Measurements from ENCODE around the gene SBNO2. TPM values are rescaled to one million over a fixed set of nuclear protein-coding genes. Genes with fewer than 3 reads are reported as not detected.

Gene SBNO2
- total RNA-seq, 1 donor from 2014 or later: 40.9 TPM

- DNase-seq (ENCODE audit: low spot score, unreplicated experiment): no peak
- no peaks in the 10 kb centered on the region for H3K36me3 Mint-ChIP-seq (ENCODE audit: insufficient read depth)
- TF ChIP-seq, protein P1, sequence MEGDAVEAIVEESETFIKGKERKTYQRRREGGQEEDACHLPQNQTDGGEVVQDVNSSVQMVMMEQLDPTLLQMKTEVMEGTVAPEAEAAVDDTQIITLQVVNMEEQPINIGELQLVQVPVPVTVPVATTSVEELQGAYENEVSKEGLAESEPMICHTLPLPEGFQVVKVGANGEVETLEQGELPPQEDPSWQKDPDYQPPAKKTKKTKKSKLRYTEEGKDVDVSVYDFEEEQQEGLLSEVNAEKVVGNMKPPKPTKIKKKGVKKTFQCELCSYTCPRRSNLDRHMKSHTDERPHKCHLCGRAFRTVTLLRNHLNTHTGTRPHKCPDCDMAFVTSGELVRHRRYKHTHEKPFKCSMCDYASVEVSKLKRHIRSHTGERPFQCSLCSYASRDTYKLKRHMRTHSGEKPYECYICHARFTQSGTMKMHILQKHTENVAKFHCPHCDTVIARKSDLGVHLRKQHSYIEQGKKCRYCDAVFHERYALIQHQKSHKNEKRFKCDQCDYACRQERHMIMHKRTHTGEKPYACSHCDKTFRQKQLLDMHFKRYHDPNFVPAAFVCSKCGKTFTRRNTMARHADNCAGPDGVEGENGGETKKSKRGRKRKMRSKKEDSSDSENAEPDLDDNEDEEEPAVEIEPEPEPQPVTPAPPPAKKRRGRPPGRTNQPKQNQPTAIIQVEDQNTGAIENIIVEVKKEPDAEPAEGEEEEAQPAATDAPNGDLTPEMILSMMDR (IDR thresholded peaks at IDR 0.05; ENCODE audit: unreplicated experiment): peak; percentile 58
- no peak overlapping the region for H3K4me3 Mint-ChIP-seq (ENCODE audit: low read depth)
- H3K9me3 Mint-ChIP-seq (ENCODE audit: low read depth): no peaks in the 10 kb centered on the region
- no peak overlapping the region for H3K27ac Mint-ChIP-seq
- H3K27me3 Mint-ChIP-seq: no peaks in the 10 kb centered on the region
- no peaks in the 10 kb centered on the region for H3K4me1 Mint-ChIP-seq (ENCODE audit: low read depth)
Observed at GRCh38 chr19:1220976-1221903, 47.2 kb upstream of the SBNO2 start.

- Mint-ChIP-seq H3K27ac (no peak overlapping the region), H3K27me3 (no peaks in the 10 kb centered on the region), H3K4me3 (ENCODE audit: low read depth) (no peak overlapping the region), H3K36me3 (ENCODE audit: insufficient read depth) (no peaks in the 10 kb centered on the region), H3K9me3 (ENCODE audit: low read depth) (no peaks in the 10 kb centered on the region), H3K4me1 (ENCODE audit: low read depth) (no peaks in the 10 kb centered on the region)
- TF ChIP-seq, protein P1 (IDR thresholded peaks at IDR 0.05; ENCODE audit: unreplicated experiment): no peak
- DNase-seq (ENCODE audit: low spot score, unreplicated experiment): no peak
Observed at GRCh38 chr19:1220477-1220930, 46.4 kb upstream of the SBNO2 start.

- Mint-ChIP-seq H3K27ac (no peak overlapping the region), H3K4me3 (ENCODE audit: low read depth) (no peak overlapping the region), H3K9me3 (ENCODE audit: low read depth) (no peaks in the 10 kb centered on the region), H3K27me3 (no peaks in the 10 kb centered on the region), H3K36me3 (ENCODE audit: insufficient read depth) (no peaks in the 10 kb centered on the region), H3K4me1 (ENCODE audit: low read depth) (no peaks in the 10 kb centered on the region)
- DNase-seq (ENCODE audit: low spot score, unreplicated experiment): no peak
- TF ChIP-seq, protein P1 (IDR thresholded peaks at IDR 0.05; ENCODE audit: unreplicated experiment): no peak
Observed at GRCh38 chr19:1219786-1220476, 45.9 kb upstream of the SBNO2 start.

DNA sequence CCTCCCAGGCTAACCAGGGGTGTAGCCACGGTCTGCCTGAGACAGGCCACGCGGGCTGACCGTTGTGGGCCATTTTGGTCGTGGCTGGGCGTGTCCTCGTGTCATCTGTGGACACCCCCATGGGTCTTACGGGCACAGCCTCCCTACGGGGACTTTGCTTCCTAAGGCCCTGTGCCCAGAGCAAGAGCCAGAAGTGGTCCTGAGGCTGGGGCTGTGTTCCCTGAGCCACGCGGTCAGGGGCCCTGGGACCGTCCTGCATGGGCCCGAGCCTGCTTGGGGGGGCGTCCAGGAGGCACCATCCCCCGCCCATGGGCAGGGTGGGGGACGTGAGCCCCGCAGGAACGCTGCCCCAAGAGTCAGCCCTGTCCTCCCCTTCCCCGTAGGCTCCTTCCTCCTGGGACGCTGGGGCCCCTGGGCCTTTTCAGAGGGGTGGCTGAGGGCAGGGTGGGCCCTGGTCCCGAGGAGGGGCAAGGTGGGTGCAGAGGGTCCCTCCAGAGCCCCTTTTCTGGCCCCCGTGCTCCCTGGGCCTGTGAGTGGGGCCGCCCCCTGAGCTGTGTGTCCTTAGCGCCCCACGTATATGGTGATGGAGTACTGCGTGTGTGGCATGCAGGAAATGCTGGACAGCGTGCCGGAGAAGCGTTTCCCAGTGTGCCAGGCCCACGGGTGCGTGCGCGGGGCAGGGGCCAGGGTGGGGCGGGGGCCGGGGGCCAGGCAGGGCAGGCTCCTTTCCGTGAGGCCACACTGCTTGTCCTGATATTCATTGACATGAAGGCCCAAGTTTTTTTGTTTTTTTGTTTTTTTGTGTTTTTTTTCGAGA is 44.9 kb upstream of the SBNO2 start:
- TF ChIP-seq, protein P1 (IDR thresholded peaks at IDR 0.05; ENCODE audit: unreplicated experiment): no peak
- Mint-ChIP-seq H3K27me3 (no peaks in the 10 kb centered on the region), H3K9me3 (ENCODE audit: low read depth) (no peaks in the 10 kb centered on the region)

GRCh38 chr19:1217366-1217765 is 43.3 kb upstream of the SBNO2 start:
- H3K9me3 Mint-ChIP-seq (ENCODE audit: low read depth): no peaks in the 10 kb centered on the region
- peaks cover 6% of the 10 kb centered on the region for H3K4me1 Mint-ChIP-seq (ENCODE audit: low read depth)
- H3K36me3 Mint-ChIP-seq (ENCODE audit: insufficient read depth): peaks cover 4% of the 10 kb centered on the region
- no peaks in the 10 kb centered on the region for H3K27me3 Mint-ChIP-seq
- peak overlapping the region; percentile 24 for H3K27ac Mint-ChIP-seq
- TF ChIP-seq, protein P1 (IDR thresholded peaks at IDR 0.05; ENCODE audit: unreplicated experiment): no peak
- no peak for DNase-seq (ENCODE audit: low spot score, unreplicated experiment)
- no peak overlapping the region for H3K4me3 Mint-ChIP-seq (ENCODE audit: low read depth)

More for the DNA sequence above, 44.9 kb upstream of the SBNO2 start:
- H3K27ac Mint-ChIP-seq: no peak overlapping the region
- H3K36me3 Mint-ChIP-seq (ENCODE audit: insufficient read depth): no peaks in the 10 kb centered on the region
- DNase-seq (ENCODE audit: low spot score, unreplicated experiment): no peak
- no peak overlapping the region for H3K4me3 Mint-ChIP-seq (ENCODE audit: low read depth)
- H3K4me1 Mint-ChIP-seq (ENCODE audit: low read depth): peaks cover 2% of the 10 kb centered on the region
